ENCODE data around the gene EXOC2.
"Not testable (repeated sequence)": the region's sequence is repeated elsewhere in the genome, so short reads cannot be mapped to it uniquely, and the experiment has no call there.

The EXOC2 gene

DNA sequence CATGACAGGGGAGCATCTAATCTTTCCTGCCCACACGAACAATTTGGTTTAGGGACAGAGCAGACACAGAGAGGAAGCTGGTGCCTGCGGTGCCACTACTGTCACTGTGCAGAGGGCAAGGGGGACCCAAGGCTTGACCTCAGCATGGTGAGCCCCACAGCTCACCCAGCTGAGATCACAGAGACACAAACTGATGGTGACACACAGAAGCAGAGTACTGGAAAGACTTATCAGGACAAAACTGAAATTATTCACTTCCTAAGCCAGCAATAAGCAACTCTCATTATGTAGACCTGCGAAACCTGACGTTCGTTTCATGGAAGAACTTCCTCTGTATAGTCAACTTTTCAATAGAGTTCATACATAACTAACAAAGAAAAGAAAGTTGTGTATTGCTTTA lies 122.1 kb downstream of the EXOC2 start:
- DNase-seq = no peak

DNA sequence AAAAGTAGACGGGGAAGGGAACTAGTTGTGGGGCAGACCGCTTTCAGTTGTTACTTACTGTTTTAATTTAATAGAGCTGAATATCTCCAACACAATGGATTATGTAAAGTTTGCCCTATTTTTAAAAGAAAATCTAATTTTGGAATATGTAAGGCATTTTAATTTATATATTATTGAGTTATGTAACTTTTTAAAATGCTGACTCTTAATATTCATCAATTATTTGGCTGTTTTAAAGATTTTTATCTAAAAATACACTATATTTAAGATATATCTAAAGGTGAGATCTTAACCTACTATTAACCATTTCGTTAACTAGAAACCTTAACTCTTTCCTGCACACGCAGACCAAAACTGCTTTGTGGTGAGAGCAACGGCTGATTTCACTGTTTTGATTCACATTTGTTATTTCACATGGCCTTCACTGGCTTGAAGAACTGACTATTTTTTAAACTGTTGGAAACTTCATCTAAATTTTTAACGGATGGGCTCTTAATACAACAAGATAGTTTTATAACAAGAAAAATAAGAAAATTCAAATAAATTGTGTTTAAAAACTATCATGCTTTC lies 123.9 kb downstream of the EXOC2 start:
- no peak for DNase-seq

DNA sequence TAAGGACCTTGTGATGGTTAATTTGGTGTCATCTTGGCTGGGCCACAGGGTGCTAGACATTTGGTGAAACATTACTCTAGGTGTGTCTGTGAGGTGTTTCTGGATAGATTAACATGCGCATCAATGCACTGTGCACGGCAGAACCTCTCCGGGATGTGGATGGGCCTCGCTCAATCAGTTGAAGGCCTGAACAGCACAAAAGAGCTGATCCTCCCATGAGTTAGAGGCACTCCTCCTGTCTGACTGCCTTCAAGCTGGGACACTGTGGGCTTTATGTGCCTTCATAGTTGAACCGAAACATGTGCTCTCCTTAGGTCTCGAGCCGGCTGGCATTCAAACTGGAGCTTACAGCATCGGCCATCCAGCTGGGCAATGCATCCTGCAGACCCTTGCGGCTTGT lies 124.9 kb downstream of the EXOC2 start:
- no peak for DNase-seq

DNA sequence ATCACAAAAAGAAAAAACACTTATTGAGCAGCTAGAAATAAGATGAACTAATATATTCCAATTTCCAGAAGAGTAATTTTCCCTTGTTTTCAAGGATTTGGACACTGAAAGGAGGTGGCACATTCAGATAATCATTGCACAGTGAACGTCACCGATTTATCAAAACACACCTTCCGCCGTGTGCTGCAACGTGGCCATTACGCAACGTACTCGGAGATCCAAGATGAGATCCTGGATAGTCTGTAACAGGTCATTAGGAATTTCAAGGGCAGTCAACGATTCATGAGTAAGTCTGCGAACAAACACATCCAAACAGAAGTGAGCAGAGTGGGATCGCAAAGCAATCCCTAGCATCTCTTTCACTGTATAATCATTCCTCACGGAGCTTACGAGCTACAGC lies 129.1 kb downstream of the EXOC2 start:
- DNase-seq = no peak

DNA sequence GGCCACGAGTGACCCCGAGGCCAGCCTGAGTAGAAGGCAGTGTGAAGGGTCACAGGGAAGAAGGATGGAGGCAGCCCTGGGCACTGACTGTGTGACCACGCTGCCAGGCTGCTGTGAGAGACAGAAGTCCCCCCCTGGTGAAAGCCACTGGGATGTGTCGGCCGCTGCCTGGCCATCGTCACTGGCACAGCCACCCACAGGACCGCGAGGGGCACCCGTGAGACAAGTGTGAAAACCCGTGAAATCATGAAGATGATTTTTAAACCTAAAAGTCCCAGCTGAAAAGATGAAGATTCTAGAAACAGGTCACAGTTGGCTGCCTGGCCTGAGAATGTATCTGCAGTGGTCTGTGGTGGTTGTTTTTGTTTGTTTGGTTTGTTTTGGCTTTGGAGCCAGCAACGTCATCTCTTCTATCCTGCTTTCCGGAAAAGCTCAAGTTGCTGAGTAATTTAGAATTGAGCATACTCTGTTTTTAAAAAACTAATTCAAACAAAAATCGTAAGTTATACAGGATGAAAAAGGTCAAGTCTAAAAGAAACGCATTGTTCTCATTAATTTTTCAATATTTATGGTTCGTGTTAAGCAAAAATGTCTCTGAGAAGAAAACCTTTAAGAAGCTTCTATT lies 130.8 kb downstream of the EXOC2 start:
- no peak for DNase-seq

DNA sequence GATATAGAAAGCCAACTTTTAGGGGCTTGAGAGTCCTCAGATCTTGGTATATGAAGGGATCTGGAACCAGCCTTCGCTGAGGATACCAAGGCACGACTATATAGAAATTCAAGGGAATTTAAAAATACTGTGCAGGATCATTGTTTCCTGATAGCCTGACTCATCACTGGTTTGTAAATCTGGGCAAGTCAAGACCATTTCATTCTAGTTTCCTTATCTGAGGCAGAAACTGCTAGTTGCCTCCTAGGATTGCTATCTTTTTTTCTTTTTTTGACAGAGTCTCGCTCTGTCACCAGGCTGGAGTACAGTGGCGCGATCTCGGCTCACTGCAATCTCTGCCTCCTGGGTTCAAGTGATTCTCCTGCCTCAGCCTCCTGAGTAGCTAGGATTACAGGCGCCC lies 131.6 kb downstream of the EXOC2 start:
- DNase-seq = not testable (repeated sequence)

DNA sequence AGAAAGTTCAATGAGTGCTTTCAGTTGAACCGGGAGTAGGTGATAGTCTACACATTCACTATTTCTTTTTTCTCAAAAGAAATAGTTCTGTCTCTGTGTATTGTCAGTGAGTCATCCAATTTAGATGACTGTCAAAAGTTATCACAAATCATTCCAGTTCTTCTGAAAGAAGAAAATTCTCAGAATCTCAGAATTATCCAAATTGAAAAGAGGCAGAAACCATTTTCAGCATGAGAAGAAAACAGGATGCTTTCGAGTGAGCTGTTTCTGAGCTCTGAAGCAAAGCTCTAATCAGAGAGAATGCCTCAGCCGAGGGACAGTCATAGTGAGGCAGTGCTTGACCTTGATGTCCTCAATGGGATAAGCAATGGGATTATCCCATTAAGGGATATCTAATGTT lies 134.0 kb downstream of the EXOC2 start:
- no peak for DNase-seq

DNA sequence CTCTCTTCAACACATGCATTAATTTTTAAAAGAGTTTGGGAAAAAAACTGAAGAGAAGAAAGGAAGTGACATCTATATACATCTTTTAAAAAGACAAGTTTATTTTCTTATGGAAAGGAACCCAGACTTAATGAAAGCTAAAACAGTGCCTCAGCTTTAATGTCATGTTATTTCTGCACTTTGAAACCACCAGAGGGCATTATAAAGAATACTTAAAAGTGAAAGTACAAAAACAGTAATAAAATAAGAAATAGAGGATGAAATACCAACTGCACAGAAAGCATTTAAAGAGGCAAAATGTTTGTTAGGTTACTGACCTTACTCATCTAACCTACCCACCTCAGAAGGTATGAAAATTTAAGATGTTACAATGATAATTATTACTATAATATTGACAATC lies 134.8 kb downstream of the EXOC2 start:
- no peak for DNase-seq

DNA sequence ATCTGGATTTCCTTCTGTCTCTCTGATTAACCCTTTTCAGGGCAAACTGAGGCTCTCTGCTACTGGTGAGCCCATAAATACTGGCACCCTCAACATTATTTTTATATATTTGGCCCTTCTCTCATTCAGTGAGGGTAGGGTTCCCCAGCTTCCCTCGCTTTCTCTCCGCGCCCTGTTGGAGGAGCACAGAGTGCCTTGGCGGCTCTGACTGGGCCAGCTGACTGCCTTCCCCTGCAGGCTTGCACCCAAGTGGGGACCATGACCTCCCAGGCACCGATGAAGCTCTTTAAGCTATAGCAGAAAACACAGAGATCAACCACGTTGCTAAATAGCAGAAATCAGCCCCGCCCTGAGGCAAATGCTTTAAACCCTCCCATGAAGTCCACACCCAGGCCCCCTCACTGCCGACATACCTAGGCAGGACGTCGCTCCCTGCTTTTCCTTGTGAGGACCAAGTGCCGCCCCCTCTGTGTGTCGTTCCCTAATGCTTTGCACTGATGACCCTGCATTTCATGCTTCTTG lies 141.0 kb downstream of the EXOC2 start:
- peak; percentile 57 for DNase-seq

DNA sequence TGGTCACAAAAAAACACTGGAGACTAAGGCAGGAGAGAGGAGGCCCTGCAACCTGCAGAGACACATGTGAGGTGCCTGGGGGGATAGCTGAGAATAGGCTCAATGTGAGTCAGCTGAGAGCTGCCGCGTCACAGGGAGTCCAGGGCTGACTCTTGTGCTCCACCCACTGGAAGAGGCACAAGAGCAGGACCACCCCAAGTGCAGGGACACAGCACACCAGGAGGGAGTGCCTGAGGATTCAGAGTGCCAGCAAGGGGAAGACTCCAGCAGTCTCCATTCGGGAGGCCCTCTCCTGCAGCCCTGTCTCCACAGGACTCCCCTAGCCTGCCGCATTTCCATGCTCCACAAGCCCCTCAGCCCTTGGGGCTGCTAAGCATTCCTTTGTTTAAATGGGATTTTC lies 141.5 kb downstream of the EXOC2 start:
- DNase-seq = peak; percentile 96

DNA sequence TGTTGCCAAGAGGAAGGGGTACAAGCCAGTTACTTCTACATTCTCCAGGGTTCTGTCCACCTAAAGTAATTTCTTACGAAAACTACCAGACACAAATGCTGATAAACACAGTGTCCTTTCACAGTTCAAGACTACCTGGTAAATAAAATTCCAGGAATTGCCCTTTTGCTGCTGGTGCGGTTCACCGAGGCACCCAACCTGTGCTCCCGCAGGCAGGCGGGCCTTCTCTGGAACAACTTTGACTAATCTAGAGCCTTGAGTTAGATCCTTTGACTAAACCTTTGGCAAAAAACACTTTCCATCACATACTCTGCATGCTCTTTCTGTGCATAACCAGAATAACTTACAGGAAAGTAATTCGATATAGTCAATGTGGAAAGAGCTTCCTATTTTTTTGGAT lies 143.0 kb downstream of the EXOC2 start:
- DNase-seq = no peak

DNA sequence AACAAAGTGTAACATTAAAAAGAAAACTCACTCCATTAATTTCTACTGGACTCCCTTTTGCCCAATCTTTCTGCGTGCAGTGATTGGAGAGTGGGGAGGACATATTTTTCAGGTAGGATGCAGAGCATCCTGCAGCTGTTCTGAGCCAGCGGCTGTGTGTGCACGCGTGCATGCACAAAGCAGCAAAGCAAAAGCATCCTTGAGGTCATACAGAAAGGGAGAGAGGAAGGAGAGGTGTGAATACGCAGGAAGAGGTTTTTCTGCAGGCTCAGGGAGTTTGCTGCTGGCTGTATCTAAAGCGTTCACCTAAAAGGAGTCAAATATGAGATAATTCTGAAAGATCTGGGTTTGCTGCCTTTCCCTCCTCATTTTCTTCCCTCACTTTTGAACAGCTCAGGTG lies 144.4 kb downstream of the EXOC2 start:
- no peak for DNase-seq

DNA sequence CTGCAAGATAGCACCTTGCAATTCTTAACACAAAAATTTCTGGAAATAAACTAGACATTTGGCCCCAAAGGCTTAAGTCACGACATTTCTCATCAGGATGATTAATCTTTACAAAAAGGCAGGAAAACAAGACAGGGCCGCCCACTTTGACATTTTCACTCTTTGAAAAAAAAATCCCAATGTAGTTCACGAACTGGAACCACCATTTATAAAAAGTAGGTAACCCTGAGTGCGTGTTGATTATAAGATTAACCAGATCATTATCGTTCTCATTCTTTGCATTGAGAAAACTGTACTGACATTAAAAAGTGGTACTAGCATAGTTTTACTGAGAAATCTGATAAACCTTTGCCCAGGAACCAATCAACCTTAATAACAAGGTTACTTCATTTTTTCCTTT lies 144.8 kb downstream of the EXOC2 start:
- DNase-seq = no peak

DNA sequence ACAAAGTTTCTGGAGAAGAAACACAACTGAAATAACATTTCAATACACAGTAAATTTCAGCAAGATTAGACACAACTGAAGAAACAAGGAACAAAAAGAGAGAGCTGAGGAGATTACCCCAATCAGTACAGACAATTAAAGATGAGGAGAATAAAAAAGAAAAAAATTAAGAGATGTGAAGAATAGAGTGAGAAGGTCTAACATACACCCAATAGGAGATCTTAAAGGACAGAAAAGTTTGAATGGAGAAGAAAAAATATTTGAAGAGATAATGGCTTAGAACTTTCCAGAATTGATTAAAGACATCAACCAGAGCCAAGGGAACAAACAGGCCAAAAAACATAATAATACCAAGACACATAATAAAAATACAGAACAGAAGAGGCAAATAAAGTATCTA lies 152.4 kb downstream of the EXOC2 start:
- DNase-seq = no peak

DNA sequence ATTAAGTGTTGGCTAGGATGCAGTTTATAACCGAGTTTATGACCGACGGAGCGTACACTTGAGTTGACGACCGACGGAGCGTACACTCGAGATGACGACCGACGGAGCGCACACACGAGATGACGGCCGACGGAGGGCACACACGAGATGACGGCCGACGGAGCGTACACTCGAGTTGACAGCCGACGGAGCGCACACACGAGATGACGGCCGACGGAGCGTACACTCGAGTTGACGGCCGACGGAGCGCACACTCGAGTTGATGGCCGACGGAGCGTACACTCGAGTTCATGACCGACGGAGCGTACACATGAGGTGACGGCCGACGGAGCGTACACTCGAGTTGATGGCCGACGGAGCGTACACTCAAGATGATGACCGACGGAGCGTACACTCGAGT lies 155.8 kb downstream of the EXOC2 start:
- DNase-seq = no peak

DNA sequence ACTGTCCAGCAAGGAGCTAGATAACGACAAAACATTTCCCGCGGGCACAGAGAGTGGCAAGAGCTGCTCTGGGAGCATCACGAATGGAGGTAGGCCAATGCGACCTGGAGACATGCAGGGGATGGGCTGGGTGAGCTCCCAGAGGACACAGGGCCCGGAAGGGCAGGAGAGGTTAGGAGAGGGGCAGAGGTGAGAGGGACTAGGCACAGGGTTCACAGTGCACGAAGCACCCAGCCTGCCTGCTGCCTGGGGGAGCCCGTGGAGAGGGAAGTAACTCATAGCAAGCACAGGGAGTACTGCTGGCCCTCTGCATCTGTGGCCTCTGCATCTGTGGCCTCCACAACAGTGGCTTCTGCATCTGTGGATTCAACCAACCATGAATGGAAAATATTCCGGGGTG lies 162.5 kb downstream of the EXOC2 start:
- no peak for DNase-seq

DNA sequence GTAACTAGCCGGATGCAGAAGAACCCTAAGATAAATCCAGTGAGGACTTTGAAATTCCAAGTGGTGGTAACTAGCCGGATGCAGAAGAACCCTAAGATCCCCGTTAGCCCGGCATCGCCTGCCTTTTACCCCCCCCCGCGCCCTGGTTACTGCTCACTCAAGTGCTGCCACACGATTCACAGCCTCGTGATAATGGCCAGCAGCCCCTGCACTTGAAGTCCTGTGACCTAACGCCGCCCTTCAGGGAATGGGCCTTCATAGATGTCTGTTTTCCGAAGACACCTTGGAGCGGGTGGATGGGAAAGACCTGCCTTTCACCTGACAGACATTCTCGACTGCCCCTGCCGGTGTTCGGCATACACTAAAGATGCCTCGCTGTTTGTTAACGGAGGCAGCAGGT lies 163.9 kb downstream of the EXOC2 start:
- no peak for DNase-seq

DNA sequence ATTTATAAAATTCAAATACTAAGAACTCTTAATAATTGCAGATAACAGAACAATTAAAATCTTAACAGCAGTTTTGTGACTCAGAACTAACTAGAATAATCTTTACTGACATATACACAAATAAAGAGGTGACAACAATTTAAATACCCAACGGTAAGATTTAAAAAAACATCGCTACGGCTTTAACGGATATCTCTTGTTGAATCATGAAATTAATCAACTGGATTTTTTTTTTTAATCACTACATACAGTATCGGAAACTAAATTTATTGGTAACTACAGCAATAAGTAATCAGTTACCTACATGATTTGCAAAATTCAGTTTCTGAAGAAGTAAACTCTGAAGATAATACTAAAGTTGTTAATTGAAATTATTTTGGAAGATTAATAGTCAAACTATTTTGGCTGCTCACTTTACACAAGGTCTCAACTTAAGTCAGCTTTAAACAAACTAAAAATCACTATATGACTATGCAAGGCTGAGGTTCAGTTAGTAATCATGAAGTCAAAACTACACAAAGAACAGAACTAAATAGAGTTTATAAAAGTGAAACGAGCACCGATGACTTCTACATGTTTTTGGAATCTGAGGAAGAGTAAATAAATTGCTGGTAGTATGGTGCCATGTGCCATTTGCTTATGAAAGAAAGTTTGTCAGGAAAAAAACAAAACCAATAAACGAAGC lies 164.8 kb downstream of the EXOC2 start:
- DNase-seq = no peak

DNA sequence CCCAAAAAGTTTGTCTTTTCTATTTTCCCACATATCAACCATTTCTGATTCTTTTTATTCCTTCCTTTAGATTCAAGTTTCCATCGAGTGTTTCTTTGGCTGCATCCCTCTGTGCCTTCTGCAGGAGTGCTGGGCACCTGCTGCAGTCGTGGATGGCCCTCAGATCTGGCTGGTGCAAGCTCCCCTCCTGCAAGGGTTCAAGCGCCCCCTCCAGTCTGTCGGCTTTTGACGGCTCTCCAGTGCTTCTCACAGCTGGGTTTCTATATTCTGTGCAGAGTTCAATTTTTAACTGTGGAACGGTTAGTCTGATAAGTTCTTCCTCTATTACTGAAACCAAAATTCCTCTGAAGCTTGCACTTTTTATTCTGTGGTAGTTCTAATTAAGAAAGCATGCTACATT lies 168.1 kb downstream of the EXOC2 start:
- no peak for DNase-seq

DNA sequence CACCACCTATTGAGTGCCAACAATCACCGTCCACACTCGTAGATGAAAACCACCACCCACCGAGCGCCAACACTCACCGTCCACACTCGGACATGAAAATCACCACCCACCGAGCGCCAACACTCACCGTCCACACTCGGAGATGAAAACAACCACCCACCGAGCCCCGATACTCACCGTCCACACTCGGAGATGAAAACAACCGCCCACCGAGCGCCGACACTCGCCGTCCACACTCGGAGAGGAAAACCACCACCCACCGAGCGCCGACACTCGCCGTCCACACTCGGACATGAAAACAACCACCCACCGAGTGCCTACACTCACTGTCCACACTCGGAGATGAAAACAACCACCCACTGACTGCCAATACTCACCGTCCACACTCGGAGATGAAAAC lies 172.1 kb downstream of the EXOC2 start:
- no peak for DNase-seq

DNA sequence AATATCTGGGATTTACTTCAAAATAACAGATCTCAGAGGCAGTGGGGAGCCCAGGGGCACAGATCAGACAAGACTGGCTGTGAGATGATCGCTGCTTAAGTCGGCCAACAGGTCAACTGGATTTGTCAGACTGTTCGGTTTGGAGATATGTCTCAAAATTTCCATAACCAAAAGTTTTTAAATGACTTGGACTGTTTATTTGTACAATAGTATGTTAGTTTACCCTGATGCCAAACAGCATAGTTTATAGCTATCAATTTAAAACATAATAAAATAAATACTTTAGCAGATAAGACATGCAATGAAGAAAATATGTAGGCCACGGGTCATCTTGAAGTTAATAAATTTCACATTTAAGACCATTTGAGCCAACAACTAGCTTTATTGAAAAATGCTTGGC lies 174.7 kb downstream of the EXOC2 start:
- DNase-seq = no peak

DNA sequence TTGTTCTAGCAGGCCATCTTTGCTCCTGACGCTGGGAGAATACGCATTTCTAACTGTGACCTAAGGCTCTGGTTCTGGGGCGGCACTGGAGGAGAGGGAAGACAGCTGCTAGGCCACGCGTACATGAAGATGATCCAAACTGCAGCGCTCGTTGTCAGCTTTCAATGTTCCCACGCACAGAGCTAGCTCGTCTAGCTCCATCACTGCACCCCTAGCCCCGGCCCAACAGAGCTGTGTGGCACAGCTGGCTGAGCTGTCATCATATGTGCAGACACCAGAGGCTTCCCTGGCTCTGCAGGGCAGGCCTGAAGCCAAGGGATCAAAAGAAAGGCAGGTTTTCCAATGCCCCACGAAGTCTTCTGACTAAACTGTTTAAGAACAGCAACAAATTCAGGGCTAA lies 176.7 kb downstream of the EXOC2 start:
- no peak for DNase-seq

DNA sequence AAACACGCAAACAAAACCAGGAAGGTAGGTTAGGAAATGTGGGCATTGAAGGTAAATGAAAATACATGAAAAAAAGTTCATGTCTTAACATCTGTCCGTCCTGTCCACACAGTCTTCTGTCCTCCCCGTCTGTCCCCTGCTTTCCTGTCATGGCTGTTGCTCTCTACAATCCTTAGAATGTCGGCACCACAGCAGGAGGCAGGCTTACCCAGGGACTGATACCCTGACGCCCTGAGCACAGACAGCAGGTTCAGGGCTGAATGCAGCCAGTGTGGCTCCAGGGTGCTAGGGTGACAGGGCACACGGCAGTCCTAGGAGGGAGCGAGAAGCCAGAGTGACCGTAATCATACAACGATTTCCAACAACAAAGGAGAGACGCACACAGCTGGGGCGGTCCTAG lies 177.7 kb downstream of the EXOC2 start:
- no peak for DNase-seq

DNA sequence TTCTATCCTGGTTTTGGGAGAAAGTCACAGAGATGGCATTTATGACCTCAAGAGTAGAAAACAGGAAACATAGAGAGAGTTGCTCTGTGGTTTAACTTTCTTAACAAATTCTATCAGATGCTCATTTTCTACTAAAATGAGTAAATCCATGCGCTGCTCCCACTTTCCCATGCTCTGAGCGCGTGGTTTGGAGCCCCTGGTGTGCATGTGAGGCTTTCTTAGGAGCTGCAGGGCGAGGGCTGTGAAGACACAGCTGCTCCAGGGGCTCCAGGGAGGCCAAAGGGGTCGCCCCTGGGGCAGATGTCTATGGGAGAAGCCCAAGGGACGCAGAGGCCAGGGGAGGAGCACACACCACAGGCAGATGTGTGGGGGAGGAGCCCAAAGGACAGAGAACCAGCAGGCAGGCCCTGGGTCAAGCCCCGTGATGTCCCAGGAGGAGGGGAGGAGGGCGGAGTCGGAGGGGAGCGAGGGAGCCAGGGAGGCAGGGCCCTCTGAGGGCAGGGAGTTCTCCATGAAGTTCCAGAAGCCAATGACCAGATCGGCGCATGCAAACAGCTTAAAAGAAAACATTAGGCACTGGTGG lies 178.5 kb downstream of the EXOC2 start:
- DNase-seq = no peak

Data from islet precursor cell (in vitro differentiated cells).